Fibroblast of skin of abdomen (primary cell): ENCODE measurements around the gene FXYD2.

Experiments
- DNase-seq: peaks from one replicate; pipeline ENCODE4 v3.0.0-alpha.2; 2013

The FXYD2 gene

DNA sequence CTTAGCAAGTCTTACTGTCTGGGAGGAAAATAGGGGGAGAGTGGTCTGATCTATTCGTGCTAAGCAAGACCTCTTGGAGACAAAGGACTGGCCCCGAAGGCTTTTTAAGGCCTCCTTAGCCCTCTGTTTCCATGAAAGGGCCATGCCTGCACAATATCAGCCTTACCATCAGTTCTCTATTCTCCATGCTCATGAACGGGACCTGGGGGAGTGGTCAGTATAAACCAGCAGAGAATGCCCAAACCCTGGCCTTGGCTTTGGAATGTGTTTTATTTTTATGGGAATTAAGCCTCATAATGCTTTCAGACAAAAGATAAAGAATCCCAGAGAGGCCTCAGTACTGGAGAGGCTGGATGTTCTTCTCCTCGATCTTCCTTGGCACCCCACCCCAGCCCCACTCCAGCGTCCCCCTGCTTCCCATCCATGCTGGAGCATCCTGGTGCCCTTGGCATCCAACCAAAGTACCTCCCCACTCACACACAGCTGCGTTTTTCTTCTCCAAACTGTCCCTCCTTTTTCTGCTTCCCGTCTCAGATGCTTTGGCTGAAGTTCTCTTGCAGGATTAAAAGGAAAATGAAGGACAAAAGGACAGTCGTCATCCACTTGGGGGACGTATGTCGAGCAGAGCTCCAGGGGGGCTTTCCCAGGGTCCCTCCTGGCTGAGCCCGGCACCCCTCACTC lies 33.3 kb upstream of the FXYD2 start:
- no peak for DNase-seq

DNA sequence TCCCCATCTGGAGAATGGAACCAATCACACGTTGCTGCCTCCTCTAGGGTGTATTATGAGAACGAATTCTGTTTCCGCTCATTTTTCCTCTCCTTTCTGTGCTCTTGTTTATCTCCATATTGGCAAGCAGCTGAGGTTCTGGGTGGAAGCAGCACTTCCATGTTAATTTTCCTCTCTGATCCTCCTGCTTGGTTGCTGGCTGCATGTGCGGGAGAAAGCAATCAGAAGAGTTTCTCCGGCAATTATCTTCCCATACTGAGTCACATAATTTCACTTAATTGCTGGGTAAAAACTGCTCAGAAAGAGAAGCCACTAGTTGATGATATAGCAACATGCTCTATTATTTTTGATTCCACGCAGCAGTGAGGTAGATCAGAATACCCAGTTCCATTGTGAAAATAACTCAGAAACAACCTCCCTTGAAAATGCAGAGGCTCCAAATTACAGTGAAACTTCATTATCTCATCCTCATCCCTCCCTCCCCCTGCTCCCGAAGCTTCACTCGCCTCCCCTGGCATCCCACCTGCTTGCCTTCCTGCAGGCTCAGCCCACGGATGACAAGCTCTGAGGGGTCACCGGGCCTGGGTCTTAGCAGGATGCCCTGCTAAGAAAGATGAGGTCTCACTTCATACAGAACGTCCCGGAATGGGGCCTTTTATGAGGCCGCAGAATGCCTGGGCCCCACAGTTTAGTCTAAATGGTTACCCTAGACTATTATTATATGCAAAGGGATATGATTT lies 31.5 kb upstream of the FXYD2 start:
- no peak for DNase-seq

DNA sequence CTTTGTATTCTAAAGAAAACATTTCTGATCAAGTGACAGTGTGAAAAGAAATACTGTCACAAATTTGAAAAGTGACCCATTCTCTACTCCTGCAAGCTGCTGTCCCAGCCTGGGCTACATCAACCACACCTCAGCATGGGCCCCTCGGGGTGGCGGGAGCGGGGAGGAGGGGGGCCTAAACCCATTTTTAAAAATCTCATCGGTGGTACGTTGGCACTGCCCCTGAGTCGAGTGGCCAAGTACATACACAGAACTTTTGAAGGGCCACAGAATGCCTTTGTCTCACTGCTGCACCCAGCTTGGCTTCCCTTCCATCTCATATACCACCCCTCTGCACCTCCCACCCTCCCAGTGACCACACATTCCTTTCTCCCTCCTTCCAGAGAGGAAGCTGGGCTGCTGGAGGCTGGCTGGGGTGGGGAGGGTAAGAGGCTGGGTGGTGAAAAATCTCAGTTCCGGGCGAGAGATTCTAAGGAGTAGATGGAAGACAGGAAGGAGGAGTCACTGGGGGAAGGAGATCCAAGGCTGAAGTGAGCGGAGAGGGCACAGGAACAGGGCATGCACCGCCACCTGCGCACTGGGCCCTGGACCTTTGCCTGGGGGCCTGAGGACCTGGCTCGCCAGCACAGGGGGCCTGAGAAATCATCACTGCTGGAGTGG lies 30.8 kb upstream of the FXYD2 start:
- DNase-seq, result no peak

DNA sequence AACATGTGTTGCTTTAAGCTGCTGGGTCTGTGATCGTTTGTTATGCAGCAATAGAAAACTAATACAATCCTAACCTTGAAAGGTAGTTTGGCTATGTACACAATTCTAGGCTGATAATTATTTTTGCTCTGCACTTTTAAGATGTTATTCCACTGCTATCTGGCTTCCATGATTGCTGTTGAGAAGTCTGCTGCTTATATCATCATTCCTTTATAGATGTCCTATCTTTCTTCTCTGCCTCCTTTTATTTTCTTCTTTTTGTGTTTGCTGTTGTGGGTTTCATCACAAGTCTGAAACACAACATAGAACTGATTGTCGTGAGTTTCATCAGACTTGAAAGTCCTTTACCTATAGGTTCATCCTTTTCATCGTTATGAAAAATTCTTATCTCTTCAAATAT lies 27.8 kb upstream of the FXYD2 start:
- DNase-seq, result no peak

DNA sequence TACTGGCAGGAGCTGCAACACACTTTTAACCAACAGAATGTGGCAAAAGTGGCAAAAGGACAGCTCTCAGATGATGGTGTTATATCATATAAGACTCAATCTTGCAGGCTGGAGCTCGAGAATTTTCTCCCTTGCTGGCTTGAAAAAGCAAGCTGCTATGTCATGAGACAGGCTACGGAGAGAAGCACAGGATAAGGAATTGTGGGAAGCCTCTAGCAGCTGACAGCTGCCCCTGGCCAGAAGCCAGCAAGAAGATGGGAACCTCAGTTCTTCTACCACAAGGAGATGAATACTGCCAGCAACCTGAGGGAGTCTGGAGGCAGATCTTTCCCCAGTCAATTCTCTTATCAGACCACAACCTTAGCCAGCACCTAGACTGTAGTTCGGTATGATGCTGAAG lies 27.3 kb upstream of the FXYD2 start:
- DNase-seq, result no peak

DNA sequence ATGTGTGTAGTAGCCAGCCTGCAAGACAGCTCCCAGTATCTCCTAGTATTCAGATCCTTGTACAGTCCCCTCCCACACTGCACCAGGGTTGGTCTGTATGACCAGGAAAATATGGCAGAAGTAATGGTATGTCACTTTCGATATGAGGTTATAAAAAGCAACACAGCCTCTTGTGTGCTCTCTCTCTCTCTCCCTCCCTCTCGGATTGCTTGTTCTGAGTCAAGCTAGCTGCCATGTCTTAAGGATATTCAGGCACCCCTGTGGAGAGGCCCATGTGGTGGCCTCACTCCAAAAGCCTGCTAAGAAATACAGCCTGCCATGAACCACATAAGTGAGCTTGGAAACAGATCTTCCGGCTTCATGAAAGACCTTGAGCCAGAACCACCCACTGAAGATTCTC lies 26.6 kb upstream of the FXYD2 start:
- peak; percentile 56 for DNase-seq

DNA sequence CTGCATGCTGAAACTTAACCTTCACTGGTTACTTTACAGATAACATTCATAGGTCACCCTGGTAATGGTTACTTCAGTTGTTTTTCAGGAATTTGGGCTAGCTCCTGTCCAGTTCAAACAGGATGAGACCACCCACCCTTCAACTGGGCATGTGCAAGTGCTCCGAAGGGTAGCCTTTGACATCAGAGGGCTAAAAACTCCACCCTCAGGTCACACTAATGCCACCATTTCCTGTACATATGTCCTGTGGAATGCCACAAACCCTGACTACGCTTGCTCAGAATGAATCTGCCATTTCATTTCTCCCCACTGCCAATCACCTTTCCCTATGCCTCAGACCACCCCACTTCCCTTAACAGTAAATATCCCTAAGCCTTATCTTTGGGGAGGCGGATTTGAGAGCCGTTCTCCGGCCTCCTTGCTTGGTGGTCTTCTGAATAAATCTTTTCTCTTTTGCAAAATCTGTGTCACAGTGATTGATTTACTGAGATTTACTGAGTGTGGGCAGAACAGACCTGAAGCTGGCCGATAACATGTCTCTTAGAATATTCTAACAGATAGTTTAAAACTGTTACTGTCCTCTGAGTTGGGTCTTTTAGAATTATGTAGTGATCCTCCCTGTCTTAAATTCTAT lies 25.4 kb upstream of the FXYD2 start:
- no peak for DNase-seq

DNA sequence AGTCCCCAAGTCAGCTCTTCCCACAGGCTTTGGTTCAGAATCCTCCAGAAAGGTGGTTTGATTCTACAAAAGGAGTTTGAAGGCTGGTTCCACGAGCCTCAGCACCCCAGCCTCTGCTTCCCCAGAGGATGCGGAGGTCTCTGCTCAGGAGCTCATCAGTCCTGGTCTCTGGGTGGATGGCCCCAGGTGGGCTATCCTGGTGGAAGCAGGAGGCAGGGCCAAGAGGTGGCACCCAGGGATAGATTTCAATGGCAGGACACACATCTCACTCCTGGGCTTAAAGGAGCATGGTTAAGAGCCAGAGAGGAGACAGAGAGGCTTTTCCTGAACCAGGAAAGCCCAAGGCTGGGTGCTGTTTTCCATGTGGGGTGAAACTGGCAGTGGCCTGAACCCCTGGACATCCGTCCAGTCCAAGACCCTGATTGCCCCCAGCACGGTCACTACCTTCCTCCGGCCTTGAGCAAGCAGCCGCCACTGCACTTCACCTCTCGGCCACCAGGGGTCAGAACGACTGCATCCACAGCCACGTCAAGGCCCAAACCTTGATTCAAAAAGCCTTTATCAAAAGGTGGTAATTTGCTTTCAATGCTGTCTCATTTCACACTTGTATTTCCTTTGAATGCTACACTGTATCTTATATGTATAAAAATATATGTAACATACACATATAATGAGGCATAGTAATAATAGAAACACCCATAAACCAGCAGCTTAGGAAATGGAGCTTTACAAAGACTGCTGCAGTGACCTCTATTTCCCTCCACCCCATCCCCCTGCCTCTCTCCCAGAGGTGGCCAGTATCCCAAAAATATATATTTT lies 19.3 kb upstream of the FXYD2 start:
- DNase-seq, result peak; percentile 55

DNA sequence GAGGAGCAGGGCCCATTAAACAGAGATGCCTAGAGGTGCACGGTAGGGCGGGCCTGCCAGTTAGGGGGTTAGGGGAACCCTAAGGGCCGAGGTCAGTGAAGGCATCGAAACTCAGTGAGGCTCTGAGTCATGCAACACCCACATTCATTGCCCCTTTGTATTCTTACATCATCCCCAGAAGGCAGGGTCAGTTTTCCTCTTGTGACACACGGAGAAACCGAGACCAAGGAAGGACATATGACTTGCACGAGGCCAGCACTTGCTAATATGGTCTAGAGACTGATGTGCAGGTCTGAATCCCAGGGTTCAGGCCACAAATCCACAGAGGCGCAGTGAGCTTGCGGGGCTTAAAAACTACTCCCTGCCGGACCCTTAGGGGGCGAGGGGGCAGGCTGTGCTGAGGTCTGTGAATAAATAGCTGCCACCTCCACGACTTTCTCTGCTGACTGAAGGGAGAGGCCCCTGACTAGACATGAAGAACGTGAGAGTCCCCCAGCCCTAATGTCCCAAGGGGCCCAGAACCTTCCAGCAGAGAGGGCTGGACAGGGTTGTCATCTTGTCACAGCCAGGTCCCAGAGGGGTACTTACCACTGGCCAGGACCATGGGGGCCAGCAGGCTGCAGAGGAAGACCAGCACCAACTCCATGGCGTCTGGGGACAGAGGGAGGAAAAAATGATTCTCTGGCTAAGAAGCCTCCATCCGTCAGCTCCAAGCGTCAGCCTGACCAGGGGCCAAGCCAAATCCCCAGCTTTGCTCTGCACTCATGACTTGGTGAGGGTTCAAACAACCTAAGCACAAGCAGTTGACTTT lies 17.8 kb upstream of the FXYD2 start:
- DNase-seq, result no peak

DNA sequence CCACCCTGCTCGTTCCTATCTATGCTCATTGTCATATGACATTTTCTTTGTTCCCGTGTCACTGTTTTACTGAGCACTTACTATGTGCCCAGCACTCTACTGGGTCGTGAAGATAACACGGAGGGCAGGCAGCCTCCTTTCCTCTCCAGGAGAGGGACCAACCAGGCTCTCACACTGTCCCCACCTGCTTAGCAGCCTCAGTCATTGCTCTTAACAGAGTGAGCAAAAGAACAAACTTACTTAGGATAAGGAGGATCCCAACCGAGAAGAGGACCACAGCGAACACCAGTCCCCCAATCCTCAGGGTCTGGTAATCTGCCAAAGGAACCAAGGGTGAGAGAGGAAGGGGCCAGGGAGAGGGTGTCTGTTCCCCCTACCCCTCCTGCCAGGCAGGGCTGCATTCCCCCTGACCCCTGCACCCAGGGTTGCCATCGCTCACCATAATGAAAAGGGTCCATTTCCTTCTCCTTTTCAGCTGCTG lies 17.0 kb upstream of the FXYD2 start:
- DNase-seq, result no peak

DNA sequence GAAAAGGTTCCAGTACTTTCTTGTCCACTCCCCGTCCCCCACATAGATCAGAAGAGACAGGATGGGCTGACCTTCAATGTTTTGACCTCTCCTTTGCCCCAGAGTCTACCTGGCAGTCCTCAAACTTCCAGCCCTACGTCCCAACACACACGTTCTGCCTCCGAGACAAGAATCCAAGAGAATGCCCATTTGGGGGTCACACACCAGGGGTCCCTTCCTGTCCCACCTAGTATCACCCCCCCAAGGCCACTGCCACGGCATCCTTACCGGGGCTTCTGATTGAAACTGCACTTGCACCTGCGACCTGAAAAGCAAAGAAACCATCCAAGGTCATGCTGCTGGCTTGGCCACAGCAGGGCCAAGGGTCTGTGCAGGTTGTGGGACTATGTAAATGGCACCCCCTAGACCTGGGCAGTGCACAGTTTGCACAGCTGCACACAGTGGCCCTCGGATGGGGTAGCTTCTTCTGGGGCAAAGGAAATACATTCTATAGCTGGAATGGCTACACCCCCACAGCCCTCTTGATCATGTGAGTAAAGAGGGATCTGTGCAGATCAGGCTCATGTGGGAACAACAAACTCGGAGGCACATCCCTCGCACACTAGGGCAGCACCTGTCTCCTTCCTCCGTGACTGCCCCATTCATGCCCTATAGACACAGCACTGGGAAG lies 16.5 kb upstream of the FXYD2 start:
- DNase-seq, result no peak

DNA sequence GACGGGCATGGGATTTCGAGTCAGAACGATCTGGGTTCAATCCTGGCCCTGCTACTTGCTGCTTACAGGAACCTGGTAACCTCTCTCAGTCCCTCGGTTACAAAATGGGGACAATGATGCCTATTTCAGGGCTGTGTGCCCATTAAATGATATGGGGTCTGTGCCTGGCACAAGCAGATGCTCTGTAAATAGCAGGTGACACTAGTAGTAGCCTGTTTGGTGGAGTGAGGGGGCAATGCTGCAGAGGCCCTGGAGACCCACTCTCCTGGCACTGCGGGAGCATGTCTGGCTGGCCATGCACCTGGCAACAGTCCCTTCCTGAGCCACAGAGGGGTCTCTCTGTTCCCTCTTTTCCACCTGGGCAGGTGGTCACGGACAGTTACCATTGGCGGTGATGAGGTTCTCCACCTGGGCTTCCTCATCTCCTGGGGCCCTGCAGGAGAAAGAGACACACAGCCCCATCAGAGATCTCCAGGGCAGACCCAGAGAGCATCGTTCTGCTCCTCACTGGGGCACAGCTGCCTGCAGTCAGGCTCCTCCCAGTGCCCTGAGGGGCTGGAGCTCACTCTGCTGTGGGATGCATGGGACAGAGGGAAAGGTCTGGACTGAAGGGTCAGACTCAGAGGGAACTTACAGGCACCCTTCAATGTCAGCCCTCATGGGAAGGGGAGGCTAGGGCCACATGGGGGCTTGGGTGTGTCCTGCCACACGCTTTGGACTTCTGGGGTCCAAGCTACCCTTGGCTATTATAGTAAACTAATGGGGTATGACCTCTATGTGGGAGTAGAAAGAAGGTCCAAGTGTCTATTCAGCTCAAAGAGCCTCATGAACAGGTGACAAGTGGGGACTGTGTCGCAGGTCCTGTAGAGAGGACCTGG lies 15.6 kb upstream of the FXYD2 start:
- DNase-seq, result no peak

DNA sequence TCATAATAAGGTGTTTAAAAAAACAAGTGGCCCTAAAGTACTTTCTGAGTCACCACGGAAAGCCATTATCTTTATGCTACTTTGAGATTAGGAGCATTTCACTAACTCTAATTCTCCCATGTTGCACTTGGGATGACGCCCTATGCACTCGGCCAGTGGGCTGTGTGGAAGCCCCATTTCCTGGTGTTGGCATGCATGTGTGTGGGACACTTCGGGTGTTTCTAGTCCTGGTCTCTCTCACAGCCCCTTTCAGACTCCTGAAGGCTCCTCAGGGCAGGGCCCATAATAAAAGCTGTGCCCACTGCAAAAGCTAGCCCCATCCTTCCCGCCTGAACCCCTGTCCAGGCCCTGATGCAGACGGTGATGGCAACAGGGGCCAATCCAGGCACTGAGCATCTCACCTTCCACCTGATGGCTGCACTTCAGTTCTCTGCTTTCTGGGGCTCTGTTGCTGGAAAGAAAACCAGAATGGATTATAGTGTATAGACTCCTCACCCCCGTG lies 14.9 kb upstream of the FXYD2 start:
- DNase-seq, result no peak

DNA sequence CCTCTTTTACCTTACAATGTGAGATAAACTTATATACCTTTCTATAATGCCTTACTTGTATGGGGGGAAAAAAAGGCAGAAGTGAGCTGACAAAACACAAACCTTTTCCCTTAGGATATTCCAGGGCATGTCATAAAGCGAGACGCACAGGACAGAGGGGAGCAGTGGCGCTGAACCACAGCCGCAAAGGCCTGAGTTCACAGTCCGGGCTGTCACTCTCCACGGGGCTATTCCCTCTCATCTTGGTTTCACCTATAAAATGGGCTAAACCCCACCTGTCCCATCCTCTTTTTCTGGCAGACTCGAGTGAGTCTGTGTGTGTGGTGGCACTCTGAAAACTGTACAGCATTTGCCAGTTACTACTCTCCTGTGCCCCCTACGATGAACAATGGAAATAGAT lies 14.4 kb upstream of the FXYD2 start:
- no peak for DNase-seq

DNA sequence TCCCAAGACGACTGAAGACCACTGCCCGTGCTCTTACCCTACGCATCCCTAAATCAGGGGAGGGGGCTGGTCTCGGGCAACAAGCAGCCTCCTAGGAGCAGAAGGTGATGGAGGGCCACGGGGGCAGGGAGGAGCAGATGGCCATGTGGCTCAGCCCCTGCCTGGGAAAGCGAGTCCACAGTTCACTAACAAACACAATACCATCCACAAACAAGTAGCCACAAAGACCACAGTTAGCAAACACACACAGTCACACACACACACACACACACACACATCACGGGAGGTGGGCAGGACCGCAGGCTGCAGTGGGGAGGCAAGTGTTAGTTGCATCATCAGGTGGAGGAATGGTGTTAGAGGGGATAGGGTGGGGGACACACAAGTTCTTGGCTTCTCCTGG lies 13.2 kb upstream of the FXYD2 start:
- DNase-seq, result no peak

DNA sequence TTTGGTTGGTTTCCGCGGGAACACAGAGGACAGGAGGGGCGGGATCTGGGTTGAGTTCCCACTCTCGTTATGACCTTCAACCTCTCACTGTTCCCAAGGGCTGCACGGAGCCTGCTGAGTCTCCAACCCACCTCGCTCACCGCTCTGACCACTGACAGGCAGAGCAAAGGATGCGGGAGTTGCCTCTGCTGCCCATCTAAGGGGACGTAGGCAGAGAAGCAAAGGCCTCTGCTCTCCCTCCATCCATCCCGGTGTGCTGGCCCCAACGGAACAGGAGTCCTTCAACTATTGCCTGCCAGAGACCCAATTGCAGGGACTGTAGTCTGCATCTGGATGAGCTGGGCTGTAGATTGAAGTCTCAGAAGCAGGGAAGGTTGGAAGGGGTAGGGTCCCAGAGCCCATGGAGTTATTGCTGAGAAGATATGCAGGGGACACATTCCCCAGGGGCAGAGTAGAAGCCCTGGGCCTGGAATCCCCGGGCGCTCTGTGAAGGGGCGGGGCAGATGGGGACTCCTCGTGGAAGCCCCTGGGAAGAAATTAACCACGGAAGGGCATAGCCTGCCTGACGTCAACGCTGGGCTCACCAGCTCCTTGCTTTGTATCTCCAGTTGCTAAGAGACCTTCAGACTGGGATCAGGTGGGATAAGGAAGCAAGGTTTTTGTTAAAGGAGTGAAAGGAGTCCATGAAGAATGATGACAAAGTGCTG lies 12.7 kb upstream of the FXYD2 start:
- no peak for DNase-seq

DNA sequence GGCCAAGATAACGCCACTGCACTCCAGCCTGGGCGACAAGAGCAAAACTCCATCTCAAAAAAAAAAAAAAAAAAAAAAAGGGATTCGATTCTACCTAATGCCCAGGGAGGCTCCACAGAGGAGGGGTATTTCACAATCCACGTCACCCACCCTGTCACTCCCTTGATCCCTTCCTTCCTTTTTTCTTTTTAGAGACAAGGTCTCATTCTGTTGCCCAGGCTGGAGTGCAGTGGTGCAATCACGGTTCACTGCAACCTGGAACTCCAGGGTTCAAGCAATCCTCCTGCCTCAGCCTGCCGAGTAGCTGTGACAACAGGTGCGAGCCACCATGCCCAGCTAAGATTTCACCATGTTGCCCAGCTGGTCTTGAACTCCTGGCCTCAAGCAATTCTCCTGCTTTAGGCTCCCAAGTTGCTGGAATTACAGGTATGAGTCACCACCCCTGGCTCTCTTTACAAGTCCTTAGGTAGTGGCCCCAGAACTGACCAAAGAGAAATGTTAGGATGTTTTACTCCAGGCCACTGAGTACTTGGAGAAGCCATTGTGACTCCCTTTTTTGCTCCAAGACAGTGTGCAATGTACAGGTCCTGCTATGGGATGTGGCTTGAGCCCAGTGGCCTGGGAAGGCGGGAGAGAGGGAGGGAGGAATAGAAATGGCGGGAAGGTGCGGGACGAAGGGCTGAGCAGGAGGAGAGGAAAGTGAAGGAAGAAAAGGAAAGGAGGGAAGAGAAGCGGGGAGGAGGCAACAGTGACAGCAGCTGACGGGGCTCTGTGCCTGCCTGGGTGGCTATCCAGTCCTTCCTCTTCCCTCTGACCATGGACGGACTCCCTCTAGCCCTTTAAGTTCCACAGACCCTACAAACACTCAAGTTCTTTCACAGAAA lies 11.8 kb upstream of the FXYD2 start:
- no peak for DNase-seq

DNA sequence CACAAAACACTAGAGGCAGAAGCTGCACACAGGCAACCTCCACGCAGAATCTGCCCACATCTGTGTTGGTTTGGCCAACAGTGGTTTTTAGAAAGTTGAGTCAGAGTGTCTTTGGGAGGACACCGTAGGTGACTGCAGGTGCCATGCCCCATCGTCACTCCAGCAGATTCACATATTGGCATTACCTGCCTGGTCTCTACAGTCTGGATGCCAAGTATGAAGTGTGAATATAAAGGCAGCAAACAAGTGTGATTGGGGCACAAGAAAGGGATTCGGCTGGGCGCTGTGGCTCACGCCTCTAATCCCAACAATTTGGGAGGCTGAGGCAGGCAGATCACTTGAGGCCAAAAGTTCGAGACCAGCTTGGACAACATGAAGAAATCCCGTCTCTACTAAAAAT lies 11.0 kb upstream of the FXYD2 start:
- no peak for DNase-seq
